Measurements from ENCODE around the gene FILIP1.

DNA sequence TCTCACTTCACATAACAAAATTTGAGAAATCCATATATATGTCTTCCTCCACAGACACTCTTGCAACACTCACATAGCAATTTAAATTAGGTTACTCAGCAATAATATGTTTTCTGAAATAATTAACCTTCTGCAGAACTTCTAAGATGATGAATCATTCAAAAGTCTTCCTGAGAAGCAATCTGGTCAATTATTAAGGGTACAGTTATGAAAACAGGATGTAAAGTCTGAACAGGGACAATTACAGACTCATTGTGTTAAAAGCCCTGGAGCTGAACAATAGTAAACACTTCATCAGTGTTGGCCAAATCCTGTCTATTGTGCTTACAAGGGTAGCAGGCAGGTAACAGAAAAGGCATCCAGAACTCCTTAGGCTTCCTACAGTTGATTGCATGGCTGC, 75.4 kb downstream of the FILIP1 start:
- TF ChIP-seq, protein P1, sequence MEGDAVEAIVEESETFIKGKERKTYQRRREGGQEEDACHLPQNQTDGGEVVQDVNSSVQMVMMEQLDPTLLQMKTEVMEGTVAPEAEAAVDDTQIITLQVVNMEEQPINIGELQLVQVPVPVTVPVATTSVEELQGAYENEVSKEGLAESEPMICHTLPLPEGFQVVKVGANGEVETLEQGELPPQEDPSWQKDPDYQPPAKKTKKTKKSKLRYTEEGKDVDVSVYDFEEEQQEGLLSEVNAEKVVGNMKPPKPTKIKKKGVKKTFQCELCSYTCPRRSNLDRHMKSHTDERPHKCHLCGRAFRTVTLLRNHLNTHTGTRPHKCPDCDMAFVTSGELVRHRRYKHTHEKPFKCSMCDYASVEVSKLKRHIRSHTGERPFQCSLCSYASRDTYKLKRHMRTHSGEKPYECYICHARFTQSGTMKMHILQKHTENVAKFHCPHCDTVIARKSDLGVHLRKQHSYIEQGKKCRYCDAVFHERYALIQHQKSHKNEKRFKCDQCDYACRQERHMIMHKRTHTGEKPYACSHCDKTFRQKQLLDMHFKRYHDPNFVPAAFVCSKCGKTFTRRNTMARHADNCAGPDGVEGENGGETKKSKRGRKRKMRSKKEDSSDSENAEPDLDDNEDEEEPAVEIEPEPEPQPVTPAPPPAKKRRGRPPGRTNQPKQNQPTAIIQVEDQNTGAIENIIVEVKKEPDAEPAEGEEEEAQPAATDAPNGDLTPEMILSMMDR (IDR thresholded peaks at IDR 0.05; ENCODE audit: low read depth, low read length), result no peak
- TF ChIP-seq EZH2phosphoT487 (IDR thresholded peaks at IDR 0.05; ENCODE audit: low read depth), result no peak

All from OCI-LY3 (cell line).